ENCODE measurements around the gene ACTL6B.

Gene ACTL6B

DNA sequence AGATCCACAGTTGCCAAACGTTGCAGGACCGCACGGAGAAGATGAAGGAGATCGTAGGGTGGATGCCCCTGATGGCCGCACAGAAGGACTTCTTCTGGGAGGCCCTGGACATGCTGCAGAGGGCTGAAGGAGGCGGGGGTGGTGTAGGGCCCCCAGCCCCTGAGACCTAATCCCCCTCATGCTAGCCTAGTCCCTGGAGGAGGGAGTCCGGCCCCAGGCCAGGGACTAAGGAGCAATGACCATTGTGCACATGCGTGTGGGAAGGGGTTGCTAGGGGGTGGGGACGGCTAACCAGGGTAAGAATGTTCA is 55.6 kb downstream of the ACTL6B start:
- no peak for DNase-seq (ENCODE audit: low read depth in 3 of 3)

DNA sequence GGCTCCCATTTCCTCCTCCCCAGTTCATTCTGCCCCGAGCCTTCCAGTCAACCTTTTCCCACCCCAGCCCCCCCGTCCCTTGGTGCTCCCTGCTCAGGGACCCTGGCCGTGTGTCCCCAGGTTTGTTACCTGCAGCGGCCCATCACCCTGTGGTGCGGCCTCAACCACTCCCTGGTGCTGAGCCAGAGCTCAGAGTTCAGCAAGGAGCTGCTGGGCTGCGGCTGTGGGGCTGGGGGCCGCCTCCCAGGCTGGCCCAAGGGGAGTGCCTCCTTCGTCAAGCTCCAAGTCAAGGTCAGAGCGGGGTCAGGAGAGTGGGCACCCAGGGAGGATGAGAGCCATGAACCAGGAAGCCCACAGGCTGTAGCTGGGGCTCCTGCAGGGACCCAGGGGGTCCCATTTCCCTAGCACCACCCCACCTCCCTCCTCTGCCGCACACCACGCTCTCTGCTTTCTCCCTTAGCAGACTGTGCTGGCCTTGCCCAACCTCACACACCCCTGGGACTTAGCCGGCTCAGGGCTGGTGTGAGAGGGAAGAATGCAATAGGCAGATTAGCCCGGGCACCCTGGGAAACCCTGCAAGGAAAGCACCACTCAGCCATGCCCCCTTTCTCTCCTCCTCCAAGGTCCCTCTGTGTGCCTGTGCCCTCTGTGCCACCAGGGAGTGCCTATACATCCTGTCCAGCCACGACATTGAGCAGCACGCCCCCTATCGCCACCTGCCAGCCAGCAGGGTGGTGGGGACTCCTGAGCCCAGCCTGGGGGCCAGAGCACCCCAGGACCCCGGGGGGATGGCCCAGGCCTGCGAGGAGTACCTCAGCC is 56.1 kb downstream of the ACTL6B start:
- no peak for DNase-seq (ENCODE audit: low read depth in 3 of 3)

DNA sequence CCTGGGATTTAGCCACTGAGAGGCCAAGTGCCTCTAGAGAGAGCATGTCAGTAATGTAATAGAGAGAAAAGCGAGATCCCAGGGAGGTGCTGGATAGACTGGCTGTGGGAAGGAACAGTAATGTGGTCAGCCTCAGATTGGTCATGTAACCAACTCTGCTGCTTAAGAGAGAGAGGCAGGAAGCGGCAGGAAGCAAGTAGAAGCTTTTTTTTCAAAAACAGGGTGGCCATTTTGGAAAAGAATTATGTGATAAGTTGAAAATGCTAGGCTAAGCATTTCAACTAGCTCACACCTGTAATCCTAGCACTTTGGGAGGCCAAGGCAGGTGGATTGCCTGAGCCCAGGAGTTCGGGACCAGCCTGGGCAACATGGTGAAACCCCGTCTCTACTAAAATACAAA is 57.8 kb downstream of the ACTL6B start:
- no peak for DNase-seq (ENCODE audit: low read depth in 3 of 3)

DNA sequence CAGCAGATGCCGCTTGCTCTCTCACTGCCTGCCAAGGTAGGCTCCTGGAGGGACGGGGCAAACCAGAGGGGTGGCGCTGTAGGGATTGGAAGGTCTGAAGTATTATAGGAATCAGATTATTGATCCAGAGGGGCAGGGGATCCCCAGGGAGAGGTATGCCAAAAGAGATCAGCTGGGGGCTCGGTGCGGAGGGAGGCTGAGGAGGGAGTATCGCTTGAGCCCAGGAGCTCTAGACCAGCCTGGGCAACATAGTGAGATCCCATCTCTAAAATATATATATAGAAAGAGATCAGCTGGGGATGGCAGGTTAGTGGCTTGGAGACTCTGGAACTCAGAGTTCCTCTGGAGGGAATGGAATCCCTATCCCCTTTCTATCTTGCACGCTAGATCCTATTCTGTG is 61.1 kb downstream of the ACTL6B start:
- no peak for DNase-seq (ENCODE audit: low read depth in 3 of 3)
